ENCODE measurements around the gene TMEM178B.

Gene TMEM178B

DNA sequence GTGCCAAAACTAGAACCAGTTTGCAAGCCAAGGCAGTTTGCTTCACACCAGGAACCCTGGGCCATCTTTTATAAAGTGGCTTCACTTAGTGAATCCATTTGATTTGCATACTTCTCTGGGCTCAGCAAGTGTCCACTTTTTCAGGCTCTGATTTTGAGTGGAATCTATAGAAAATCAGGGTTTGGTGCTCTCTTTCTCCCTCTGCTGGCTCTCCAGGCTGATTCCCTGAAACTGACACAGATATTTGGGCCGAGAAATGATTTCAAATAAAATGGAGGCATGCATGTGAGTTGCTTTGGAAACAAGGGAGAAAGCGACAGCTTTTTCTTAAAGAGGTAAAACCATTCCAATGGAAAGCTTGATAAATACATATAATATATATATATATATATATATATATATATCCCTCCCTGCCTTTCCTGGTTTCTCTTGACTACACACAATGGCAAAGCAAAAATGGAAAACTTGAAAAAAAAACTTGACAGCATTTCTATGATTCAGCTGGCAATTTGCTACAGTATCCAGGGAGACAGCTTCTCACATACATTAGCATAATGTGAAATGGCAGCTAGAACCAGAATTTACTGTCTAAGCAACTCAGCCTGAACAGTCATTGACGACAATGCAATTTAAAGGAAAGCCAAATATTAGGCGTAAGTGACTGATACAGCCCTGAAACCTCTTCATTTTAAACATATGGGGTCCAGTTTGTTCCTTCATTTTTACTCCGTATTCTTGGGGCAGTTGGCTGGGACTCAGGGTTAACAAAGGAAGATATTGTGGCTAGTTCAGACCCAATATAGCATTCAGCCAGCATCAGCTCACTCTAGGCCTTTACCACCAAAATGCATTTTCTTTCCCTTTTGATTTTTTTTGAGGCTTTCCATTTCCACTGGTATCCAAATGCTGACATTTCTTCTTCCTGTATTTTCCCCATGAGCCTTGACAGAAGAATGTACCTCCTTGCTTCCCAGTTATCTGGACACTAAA lies 188.5 kb downstream of the TMEM178B start:
- DNase-seq (ENCODE audit: low read depth in 2 of 3, low spot score in 2 of 3) = no peak

DNA sequence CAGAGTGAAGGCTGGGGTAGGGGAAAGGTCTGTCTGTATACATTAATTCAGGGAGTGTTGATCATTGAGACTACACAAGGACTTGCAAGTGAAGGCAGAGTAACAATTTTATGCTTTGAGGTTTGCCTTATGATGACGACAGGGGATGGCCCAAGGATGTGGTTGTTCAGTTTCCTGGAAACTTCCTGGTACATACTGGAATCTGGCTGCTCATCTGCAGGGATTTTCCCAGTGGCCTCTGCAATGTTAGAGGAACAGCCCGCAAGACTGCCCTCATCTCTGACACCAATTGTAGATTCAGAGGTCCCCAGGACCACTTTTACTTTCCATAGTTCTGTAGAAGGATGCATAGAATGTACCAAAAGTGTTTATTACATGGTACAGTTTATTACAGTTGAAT lies 189.6 kb downstream of the TMEM178B start:
- no peak for DNase-seq (ENCODE audit: low read depth in 2 of 3, low spot score in 2 of 3)

DNA sequence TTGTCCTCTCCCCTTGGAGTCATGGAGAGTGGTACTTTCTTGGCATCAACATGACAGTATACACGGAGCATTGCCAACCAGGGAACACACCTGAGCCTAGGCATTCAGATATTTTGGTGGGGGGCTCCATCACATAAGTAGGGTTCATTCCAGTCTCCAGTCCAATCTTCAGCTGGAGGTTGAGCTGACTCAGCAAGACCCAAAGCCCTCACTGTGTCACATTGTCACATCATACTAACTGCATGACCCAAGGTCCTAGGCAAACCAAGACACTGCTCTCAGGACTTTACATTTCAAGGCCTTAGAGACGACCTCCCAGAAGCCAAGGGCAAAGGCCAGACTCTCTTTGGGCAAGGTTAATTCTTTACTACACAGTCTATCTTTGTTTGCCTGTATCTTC lies 190.1 kb downstream of the TMEM178B start:
- no peak for DNase-seq (ENCODE audit: low read depth in 2 of 3, low spot score in 2 of 3)

DNA sequence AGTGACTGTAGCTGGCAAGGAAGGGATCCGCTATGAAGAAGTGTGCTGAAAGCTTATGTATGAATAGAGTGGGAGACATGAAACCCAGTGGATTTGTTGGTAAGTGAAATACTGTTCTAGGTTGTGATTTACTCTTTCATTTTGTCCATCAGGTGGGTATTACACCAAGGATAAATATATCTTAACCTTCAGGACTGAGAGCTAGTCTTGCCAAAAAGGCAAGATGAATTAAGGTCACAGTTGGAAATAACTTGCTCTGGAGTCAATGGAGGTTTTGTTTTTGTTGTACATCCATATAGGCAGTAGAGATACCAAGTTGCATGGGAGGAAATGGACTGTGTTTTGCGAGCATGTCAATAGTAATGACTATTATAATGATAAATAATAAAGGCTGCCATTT lies 190.6 kb downstream of the TMEM178B start:
- no peak for DNase-seq (ENCODE audit: low read depth in 2 of 3, low spot score in 2 of 3)

DNA sequence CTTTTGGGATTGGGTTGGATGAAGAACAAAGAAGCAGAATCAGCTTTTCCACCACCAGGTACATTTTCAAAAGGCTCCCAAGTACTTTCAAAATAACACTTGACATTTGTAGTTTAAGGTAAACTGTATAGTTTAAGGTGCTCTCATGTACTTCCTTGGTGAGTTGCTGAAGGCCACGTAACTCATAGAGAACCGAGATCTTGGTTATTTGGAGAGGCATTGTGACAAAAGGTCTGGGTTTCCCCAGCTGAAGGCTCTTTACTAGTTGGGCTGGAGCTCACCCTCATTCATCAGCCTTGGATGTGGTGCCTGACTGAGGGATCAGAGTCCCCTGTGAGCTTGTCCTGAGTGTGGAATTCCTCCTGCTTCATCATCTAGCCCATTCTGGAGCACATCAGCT lies 191.8 kb downstream of the TMEM178B start:
- no peak for DNase-seq (ENCODE audit: low read depth in 2 of 3, low spot score in 2 of 3)

DNA sequence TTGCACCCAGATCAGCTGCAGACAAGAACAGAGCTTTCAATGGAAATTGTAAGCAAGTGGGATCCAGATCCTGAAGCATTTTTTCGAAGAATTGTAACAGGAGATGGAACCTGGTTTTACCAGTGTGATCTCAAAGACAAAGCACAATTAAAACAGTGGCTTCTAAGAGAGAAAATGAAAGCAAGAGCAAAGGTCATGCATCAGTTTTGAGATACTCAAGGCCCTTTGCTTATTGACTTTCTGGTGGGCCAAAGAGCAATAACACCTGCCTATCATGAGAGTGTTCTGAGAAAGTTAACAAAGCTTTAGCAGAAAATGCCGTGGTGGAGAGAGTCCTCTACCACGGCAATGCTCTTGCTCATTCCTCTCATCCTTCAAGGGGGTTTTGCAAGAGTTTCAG lies 194.8 kb downstream of the TMEM178B start:
- no peak for DNase-seq (ENCODE audit: low read depth in 2 of 3, low spot score in 2 of 3)

DNA sequence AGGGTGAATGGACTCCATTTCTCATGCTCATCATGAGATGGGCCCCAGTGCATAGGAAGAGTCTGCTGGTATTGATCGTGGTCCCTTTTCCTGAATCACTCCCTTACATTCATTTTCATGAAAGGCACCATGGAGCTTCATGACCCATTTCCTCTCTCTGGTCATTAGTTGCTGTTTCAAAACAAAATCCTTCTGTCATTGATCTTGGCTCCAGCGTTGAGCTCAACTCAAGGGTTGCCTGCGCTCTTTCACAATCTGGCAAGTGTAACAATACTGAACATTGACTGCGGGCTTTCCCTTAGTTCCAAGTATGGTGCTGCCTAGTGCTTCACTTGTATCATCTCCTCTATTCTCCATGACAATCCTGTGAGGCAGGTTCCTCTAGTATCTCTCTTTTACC lies 197.6 kb downstream of the TMEM178B start:
- no peak for DNase-seq (ENCODE audit: low read depth in 2 of 3, low spot score in 2 of 3)

DNA sequence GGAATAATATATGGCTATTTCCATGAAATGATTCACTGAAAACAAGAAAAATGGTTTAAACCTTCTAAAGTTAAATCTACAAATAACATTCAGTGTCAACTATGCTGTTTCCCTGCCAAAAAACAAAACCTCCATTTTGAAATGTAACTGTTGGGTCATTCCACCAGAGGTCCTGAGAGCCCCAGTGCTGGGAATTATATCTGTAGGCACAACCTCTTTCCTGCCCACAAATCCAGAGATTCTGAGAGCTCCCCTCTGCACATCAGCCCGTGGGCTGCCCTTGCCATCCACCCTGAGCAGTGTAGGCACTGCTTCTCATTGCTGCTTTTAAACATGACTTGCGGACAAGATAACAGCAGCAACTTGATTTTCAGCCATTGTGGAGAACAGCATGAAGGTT lies 198.6 kb downstream of the TMEM178B start:
- no peak for DNase-seq (ENCODE audit: low read depth in 2 of 3, low spot score in 2 of 3)

DNA sequence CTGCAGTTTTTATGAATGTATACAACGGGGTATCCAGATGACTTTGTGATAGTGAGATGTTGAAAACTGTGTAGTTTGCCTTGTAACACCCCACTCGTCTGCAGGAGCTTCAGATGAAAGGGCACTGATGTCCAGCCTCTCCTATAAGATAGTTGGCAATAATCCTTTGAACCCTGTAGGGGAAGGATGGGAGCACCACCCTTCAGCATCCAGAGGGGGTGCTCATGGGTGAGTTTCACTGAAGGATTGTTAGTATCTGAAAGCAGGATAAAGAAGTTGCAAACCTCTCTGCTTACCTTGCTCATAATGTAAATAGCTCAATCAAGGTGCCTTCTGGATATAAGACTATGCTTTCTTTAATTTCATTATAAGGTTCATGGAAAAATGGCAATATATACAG lies 201.5 kb downstream of the TMEM178B start:
- no peak for DNase-seq (ENCODE audit: low read depth in 2 of 3, low spot score in 2 of 3)

DNA sequence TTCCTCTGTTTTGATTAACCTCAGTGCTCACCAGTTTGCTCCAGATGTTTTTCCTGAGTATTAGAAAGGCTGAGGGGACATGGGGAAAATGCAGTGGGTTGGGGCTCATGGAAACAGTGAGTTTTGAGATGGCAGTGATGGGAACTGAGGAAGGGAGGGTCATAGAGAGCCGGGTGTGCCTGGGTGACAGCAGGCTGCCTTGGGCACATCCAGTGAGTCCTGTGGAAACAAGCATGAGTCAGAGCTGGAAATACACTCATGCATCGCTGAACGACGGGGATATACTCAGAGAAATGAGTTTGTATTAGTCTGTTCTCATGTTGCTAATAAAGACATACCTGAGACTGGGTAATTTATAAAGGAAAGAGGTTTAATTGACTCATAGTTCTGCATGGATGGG lies 202.2 kb downstream of the TMEM178B start:
- no peak for DNase-seq (ENCODE audit: low read depth in 2 of 3, low spot score in 2 of 3)

DNA sequence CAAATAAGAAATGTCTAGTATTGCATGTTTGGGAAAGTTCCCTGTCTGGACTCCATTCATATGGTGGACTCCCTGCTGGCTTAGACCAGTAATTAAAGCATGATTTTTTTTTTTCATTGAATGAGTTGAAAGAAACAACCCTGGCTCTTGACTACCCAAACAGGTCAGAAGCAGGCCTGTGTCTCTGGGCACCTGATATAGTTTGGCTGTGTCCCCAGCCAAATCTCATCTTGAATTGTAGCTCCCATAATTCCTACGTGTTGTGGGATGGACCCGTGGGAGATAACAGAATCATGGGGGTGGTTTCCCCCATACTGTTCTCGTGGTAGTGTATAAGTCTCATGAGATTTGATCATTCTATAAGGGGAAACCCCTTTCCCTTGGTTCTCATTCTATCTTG lies 206.2 kb downstream of the TMEM178B start:
- DNase-seq (ENCODE audit: low read depth in 2 of 3, low spot score in 2 of 3) = no peak

DNA sequence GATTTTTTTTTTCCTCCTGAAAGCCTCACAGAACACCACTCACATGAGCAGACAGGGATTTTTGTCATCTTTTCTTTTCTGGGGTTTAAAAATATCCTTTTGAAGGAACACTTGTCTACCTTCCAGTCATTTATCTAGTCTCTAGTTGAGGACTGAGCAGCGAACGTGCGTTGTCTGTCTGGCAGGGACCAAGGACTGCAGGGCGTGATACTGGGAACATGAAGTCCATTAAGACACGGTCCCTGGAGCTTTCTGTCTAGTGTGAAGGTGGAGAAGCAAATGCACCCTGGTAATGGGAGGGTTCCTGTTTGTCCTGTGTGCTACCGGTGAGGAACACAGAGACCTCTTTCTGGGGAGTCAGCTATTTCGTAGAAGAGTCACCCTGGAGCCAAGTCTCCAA lies 207.4 kb downstream of the TMEM178B start:
- no peak for DNase-seq (ENCODE audit: low read depth in 2 of 3, low spot score in 2 of 3)

DNA sequence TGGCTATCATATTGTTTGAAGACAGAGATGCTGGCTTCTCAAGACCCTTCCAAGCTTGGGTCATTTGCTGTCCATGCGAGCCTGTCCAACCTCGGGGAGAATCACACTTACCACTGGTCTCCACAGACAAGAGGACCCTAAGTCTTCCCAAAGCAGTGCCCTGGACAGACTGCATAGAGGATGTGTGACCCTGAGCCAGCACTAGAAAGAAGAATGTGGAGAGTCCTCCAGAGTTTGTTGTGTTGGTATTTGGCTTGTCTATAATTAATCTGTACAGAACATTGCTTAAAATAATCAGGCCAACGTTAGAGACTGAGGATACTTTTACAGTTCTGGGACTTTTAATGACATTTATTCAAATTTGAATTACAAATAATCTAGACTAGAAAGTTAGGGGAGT lies 212.7 kb downstream of the TMEM178B start:
- no peak for DNase-seq (ENCODE audit: low read depth in 2 of 3, low spot score in 2 of 3)

DNA sequence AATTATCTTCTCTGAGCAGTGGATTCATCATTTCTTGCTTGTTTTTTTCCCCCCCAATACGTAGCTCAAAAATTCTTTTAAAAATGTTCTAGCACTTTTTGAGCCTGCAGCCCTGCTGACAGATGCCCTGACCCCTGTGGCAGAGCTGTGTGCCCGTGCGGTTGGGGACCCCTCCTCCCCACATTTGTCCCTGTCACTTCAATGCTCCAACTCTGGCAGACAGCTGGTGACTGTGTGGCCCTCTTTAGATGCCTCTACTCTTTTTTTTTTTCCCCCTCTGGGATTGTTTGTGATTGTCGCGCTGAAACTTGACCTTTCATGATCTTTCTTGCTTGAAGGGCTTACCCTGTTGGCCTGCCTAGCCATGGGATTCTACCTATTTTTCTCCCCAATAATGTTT lies 214.1 kb downstream of the TMEM178B start:
- no peak for DNase-seq (ENCODE audit: low read depth in 2 of 3, low spot score in 2 of 3)

DNA sequence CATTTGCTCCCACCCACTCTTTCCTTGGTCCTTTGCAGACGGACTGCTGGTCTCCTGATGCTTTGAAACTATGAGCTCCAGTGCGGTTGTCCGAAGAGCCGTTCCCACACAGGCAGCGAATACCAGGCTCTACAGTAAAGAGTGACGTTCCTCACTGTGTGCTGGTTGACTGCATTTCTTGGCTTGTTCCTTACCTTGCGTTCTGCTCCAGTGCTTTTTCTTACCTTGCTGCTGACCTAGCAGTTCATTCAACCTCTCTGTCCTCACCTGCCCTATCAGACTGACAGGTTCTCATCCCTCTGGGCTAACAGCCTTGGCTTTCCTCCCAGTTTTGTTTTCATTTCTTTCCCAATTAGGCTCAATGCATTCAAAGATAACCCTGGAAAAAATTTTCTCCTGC lies 214.8 kb downstream of the TMEM178B start:
- no peak for DNase-seq (ENCODE audit: low read depth in 2 of 3, low spot score in 2 of 3)

DNA sequence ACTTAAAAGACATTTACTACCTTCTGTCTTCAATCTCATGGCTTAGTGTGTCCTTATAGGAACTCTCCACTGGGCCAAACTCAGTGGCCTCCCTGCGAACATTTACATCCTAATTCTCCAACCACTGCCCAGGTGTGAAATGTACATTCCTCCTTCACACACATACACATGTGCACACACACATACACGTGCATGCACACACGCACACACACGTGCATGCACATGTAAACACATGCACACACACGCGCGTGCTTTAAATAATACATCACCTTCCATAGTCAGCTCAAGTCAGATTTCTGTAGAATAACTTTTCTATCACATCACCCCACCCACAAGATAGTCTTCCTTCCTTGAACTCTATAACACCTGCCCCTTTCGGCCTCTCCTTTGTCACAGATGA lies 216.5 kb downstream of the TMEM178B start:
- DNase-seq (ENCODE audit: low read depth in 2 of 3, low spot score in 2 of 3) = no peak

DNA sequence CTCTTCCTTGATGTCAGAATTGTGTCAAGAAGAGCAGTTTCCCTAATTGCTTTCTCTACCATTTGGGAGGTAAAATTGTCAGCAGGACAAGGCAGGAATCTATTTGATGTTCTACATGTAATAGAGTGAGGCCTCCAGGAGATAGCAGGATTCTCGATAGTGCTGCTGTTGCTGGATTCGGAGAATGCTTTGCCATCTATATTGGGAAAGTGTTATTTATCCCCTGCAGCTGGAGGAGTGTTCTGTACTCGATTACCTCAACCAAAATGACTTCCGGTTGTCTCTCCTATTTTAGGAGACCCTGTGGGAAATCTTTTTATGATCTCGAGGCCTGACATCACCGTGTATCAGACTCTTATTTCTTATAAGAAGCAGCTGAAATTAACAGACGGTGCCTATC lies 217.1 kb downstream of the TMEM178B start:
- no peak for DNase-seq (ENCODE audit: low read depth in 2 of 3, low spot score in 2 of 3)

DNA sequence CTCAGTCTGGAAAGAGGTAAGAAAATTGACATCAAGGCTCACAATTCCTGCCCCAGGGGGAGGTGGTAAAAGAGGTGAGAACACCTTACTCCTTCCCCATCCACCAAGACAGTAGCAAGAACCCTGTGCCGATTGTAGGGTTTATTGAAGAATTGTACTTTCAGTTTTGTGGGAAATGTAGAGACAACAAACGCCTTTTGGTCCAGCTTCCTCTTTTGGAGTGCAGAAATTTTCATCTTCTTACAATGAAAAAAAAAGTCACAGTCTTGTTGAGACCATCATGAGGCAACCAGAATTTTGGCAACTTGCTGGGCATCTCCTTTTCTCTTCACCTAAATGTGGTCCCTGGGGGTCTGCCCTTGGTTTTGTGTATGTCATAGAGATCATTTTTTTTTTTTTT lies 217.7 kb downstream of the TMEM178B start:
- no peak for DNase-seq (ENCODE audit: low read depth in 2 of 3, low spot score in 2 of 3)

DNA sequence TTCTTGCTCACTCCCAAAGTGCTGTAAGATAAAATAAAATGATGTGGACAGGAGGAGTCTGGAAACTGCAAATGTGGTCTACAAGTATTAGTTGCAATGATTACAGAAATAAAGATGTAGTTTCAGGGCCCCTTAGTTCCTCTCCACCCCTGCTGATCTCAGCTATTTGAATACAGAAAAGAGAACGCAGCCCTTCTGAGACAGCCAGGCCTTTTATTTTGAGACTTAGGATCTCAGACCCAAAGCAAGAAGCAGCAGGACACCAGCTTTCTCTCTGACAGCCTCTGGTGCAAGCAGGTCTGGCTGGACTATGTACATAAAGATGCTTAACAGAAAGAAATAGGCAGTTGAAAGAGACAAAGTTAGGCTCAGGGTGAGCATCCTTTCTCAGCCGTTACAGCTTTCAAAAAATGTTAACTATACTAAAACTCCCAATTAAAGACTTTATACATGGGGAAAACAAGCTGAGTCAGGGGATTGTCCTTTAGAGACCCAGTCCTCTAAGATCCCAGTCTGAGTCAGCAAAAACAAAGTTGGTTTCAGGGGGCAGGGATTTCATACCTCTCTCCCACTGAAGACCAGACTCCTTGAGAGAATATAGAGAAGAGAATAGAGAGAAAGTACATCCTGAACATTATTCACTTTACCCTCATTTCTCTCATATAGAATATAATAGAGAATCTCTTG lies 220.4 kb downstream of the TMEM178B start:
- DNase-seq (ENCODE audit: low read depth in 2 of 3, low spot score in 2 of 3) = no peak

DNA sequence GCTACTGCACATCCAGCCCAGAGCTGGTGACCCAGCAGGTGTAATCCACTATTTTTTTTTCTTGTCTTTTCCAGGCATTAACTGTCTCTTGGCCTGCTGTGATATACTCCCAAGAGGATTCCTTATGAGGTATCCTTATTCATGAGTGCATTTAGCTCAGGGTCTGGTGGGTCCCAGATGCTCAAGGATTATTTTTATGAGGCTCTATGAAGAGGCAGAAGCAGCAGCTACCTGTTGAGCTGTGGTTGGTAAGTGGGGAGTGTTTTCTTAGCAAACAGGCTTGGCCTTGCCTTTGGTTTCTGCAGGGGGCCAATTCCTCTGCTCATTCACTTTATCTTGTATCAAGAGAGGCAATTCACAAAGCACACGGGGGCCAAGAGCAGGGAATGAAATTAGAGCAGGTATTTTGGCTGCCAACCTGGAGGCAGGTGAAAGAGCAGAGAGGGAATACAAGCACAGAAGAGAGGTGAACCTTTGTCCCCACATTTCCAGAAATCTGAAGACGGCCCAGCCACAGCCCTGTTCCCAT lies 221.6 kb downstream of the TMEM178B start:
- no peak for DNase-seq (ENCODE audit: low read depth in 2 of 3, low spot score in 2 of 3)

DNA sequence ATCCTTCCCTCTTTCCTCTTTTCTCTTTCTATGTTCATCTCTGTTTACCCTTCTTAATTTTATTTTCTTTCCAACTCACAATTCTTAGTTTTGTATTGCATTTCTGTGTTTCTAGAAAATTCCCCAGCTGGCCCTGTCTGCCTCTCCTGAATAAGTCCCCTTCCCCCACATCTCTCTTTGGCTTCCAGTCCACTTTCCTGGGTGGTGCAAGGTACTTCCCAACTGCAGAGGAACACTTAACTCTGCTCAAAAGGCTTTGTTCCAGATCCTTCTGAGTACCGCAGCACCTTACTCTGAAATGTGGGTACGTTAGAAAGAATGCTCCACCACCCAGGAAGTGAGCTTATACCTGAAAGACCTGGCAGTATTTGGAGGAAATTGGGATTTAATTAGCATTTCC lies 227.0 kb downstream of the TMEM178B start:
- no peak for DNase-seq (ENCODE audit: low read depth in 2 of 3, low spot score in 2 of 3)

DNA sequence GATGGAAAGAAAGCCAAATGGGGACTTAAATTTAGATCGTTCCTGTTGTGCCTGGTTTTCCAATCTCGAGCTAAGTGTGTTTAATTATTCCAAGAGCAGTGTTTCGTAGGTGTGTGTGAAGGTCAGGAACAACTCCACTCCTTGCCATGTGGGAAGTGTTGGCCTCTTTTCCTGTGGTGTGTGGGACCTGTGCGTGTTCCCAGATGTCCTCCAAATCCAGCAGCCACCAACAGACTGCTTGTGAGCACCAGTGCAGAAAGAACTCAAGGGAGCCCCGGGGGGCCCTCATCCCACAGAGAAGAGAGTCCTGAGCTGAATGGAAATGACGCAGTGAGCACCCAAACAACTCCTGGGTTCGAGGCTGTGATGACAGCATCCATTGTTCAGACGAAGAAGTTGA lies 227.7 kb downstream of the TMEM178B start:
- no peak for DNase-seq (ENCODE audit: low read depth in 2 of 3, low spot score in 2 of 3)

All from activated CD8-positive, alpha-beta memory T cell treated with anti-CD3 and anti-CD28 coated beads for 48 hours (primary cell).